Adrenal gland (tissue), 5 donors: ENCODE data around the gene POPDC2.

ENCODE experiments used
- POLR2A ChIP-seq, 2 donors: fragments of 450-650 bp; IDR thresholded peaks; one replicate each; pipeline ENCODE4 v1.6.1; 2017; ENCODE audit warnings: antibody characterized with exemption in 2 of 2, mild to moderate bottlenecking in 2 of 2, moderate library complexity in 1 of 2
- TF ChIP-seq, protein P1 (sequence below), 6 experiments: fragments of 450-650 bp in 4 of 6; fragments of 200-600 bp in 2 of 6; sonication (generic) in 1 of 6; IDR thresholded peaks; 1 replicate in 5 of 6; 2 replicates in 1 of 6; pipeline versions ENCODE4 v1.5.1 to v1.8.0; 2016 to 2021; ENCODE audit warnings: antibody characterized with exemption in 6 of 6, mild to moderate bottlenecking in 2 of 6, moderate library complexity in 1 of 6
- donor health status: DM: no; HTN: no; CAD: no.

DNA sequence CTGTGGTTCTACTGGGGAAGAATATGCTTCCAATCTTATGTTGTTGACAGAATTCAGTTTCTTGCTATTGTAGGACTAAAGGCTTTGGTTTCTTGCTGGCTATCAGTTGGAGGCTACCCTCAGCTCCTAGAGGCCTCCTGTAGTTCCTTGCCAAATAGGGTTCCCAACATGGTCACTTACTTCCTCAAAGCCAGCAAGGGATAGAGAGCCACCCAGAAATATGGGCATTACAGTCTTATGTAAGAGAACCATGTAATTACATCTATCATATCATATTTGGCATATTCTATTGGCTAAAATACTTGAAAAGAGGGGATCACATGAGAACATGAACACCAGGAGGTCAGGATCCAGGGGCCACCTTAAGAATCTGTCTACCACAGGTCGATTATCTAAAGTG is 23.0 kb upstream of the POPDC2 start:
- no peak for TF ChIP-seq POLR2A (IDR thresholded peaks at IDR 0.05)
- TF ChIP-seq, protein P1, sequence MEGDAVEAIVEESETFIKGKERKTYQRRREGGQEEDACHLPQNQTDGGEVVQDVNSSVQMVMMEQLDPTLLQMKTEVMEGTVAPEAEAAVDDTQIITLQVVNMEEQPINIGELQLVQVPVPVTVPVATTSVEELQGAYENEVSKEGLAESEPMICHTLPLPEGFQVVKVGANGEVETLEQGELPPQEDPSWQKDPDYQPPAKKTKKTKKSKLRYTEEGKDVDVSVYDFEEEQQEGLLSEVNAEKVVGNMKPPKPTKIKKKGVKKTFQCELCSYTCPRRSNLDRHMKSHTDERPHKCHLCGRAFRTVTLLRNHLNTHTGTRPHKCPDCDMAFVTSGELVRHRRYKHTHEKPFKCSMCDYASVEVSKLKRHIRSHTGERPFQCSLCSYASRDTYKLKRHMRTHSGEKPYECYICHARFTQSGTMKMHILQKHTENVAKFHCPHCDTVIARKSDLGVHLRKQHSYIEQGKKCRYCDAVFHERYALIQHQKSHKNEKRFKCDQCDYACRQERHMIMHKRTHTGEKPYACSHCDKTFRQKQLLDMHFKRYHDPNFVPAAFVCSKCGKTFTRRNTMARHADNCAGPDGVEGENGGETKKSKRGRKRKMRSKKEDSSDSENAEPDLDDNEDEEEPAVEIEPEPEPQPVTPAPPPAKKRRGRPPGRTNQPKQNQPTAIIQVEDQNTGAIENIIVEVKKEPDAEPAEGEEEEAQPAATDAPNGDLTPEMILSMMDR (IDR thresholded peaks at IDR 0.05) = no peak
